ENCODE data around the gene SLC13A3.

DNA sequence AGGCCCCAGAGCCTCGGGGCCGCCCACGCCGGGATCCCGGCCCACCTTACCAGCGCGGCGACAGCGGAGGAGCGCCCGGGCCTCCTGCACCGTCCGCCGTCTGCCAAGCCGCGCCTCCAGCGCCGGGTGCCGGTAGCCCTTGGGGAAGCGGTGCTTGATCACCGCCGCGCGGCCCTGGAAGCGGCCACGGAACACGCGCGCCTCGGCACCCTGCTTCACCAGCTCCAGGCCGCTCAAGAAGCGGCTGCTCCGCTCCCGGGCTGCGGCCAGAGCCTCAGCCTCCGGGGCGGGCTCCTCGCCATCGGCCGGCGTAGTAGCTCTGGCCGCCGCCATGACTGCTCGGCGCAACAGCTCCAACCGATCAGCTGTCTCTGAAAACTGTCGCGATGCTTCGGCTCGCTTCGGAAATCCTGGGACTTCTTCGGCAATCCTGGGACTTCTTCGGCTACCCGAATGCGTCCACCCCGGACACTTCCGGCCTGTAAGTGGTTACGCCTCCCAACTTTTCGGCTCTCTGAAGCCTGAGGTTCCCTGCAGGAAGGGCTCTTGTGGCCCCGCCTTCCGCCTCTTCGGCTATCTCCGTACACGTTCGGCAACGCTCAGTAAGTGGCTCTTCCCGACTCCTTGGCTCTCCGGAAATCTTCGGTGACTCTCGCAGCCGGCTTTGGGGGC, 38.0 kb upstream of the SLC13A3 start, which contains the start of gene TP53RK:
- TF ChIP-seq EZH2 (IDR thresholded peaks at IDR 0.05) (no peak), POLR2AphosphoS5 (IDR thresholded peaks at IDR 0.05; ENCODE audit: borderline replicate concordance, low read depth, low read length) (peak; percentile 48; the same call in 1 of the 2 replicates)

Measured in SK-N-MC (cell line).